Astrocyte (in vitro differentiated cells and primary cell): ENCODE data around the gene JPT2.

Experiments used
- EZH2 ChIP-seq: IDR thresholded peaks from 2 replicates; pipeline ENCODE4 v1.6.1; 2012; ENCODE audit warnings: mild to moderate bottlenecking, low read length, inconsistent platforms; ENCODE audit not compliant: insufficient read depth
- TF ChIP-seq, protein P1 (sequence below): IDR thresholded peaks from 2 replicates; pipeline ENCODE4 v1.5.1; 2011; ENCODE audit warnings: low read depth, mild to moderate bottlenecking, inconsistent platforms, low read length, moderate library complexity; ENCODE audit not compliant: insufficient read depth

DNA sequence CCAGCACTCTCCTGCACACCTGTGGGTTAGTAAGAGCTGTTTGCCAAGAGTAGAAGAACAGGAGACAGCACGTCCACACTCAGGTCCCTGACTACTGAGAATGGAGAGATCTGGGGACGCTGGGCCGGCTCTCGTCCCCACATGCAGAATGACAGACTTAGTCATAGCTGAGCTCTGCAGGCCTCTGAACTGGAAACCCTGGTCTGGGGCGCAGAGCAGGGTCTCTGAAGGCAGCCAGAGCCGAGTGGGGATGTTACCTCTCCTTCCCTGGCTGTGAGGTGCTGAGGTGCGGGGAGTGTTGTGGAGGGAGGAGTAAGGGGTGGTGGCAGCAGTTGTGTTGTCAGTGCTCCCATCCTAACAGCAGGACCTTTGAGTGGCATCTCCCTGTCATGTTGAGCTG is 7.2 kb upstream of the JPT2 start:
- TF ChIP-seq, protein P1, sequence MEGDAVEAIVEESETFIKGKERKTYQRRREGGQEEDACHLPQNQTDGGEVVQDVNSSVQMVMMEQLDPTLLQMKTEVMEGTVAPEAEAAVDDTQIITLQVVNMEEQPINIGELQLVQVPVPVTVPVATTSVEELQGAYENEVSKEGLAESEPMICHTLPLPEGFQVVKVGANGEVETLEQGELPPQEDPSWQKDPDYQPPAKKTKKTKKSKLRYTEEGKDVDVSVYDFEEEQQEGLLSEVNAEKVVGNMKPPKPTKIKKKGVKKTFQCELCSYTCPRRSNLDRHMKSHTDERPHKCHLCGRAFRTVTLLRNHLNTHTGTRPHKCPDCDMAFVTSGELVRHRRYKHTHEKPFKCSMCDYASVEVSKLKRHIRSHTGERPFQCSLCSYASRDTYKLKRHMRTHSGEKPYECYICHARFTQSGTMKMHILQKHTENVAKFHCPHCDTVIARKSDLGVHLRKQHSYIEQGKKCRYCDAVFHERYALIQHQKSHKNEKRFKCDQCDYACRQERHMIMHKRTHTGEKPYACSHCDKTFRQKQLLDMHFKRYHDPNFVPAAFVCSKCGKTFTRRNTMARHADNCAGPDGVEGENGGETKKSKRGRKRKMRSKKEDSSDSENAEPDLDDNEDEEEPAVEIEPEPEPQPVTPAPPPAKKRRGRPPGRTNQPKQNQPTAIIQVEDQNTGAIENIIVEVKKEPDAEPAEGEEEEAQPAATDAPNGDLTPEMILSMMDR = no peak
- no peak for TF ChIP-seq EZH2
